HL-60/S4 treated with phorbol 12-myristate 13-acetate at 8.2 ng/mL for 4 days and 3 days (cell line): ENCODE measurements around the gene HMGCS1.
"Not testable (repeated sequence)": the region's sequence is repeated elsewhere in the genome, so short reads cannot be mapped to it uniquely, and the experiment has no call there.

Source experiments
- in situ Hi-C: fragments of 300-500 bp; cut with MboI; formaldehyde crosslinking; loops from 2 replicates; pipeline ENCODE4 v1.15.0; 2022; ENCODE audit warnings: low sequenced_read_pairs

HMGCS1 gene

GRCh38 chr5:43313035-43313853 lies at the start of gene HMGCS1:
HMGCS1 (minus strand) TSS chr5:43313412; CDS start chr5:43298965, 14,447 bp downstream.
- in situ Hi-C loops = no loop called here

GRCh38 chr5:43358726-43359125 lies 45.5 kb upstream of the HMGCS1 start:
- in situ Hi-C loops = no loop called here

- in situ Hi-C loops = no loop called here
Measured at GRCh38 chr5:43358301-43358700, 45.1 kb upstream of the HMGCS1 start.

DNA sequence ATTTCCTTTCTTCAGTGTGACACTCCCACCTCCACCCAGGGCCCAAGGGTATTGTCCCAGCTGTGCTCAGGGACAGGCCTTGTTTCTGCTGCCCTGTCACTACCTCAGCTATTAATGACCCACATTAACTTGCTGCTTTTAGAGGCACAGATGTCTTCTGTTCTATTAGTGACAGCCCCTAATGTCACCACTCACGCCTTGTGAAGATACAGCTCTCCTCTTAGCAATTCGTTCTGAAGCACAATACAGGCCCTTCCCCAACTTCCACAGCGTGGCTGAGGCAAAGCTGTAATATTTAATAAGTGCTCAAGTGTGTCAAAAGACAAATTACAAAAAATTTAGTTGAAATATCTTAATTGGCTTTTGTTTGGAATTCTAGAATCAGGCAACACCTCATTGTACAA lies 44.7 kb upstream of the HMGCS1 start:
- in situ Hi-C loops = no loop called here

DNA sequence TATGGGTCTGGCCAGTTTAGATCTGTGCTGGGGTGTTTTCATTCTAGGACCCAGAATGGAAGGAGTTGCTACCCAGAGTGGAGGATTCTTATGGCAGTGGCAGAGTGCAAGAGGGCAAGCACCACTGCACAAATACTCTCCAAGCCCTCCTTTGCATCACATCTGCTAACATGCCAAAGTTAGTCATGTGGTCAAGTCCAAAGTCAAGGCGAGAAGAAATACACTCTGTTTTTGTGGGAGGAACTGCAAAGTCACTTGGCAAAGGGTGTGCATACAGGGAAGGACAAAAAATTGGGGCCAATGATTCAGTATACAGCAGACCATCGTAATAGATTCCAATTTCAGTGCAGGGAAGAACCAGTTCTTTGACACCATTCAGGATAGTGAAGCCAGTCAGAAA lies 43.9 kb upstream of the HMGCS1 start:
- in situ Hi-C loops = no loop called here

DNA sequence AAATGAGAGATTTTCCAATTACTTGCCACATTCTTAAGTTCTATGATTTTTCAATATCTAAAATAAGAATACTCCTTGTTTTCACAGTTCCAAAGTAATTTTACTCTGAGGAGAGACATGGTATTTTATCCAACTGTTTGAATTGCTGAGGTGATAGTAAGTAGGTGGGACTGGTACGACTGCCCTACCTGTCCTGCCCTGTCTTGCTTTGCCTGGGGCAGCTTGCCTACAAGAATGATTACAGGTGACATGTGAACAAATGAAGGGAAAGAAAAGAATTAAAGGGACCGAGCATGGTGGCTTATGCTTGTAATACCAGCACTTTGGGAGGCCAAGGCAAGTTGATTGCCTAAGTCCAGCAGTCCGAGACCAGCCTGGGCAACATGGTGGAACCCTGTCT lies 41.6 kb upstream of the HMGCS1 start:
- in situ Hi-C loops = no loop called here

- in situ Hi-C loops = no loop called here
Measured at GRCh38 chr5:43353668-43354067, 40.5 kb upstream of the HMGCS1 start.

DNA sequence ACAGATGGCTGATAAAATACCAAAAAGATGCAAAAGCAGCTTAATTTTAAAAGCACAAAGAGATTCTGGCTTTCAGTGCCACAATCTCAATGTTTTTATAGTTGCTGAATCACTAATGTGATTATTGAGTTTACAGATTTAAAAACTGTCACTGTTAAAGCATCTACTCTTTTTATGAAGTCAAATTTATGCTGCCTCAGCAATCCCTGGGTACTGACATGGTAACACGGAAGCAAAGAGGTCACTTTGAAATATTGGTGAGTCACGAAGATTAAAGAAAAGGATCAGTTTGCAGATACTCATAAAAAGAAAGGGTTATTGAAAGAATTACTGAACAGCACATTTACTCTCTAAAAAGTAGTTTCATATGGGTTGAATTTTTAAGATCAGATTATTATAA lies 39.7 kb upstream of the HMGCS1 start:
- in situ Hi-C loops = no loop called here

- in situ Hi-C loops = no loop called here
Measured at GRCh38 chr5:43352131-43352530, 38.9 kb upstream of the HMGCS1 start.

- in situ Hi-C loops = no loop called here
Measured at GRCh38 chr5:43348861-43349363, 35.7 kb upstream of the HMGCS1 start.

GRCh38 chr5:43348207-43348606 lies 35.0 kb upstream of the HMGCS1 start:
- in situ Hi-C loops = no loop called here

- in situ Hi-C loops = no loop called here
Measured at GRCh38 chr5:43338862-43339261, 25.6 kb upstream of the HMGCS1 start.

DNA sequence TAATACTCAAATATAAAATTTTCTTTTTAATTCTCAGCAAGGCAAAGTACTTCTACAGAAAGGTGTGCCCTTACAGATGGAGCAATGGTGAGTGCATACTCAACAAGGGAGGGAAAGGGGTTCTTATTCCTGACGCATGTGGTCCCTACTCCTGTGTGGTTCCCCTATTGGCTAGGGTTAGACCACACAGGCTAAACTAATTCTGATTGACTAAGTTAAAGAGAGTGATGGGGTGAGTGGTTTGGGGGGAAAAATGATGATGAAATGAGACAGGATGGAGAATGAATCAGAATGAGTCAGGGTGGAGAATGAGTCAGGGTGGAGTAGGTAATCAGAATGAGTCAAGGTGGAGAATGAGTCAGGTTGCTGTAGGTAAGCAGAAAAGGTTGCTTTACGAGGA lies 22.9 kb upstream of the HMGCS1 start:
- in situ Hi-C loops = no loop called here

DNA sequence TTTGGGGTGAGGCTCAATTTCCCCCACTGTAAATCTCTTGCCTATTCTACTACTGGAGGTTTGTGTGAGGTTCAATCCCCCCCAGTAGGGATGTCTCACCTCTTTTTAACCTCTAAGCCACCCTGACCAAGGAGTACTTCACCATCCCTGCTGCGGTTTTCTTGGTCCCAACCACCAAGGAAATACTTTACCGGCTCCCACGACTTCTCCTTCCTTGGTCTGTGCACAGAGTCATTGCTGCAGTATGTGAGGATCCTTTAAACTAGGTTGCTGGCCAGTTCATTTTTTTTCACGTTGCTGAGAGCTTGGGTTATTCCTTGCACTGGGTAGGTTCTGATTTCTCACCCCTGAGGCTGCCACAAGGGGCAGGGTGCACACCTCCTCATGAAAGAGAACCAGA lies 22.5 kb upstream of the HMGCS1 start:
- in situ Hi-C loops = no loop called here

GRCh38 chr5:43332401-43332800 lies 19.2 kb upstream of the HMGCS1 start:
- in situ Hi-C loops = no loop called here

DNA sequence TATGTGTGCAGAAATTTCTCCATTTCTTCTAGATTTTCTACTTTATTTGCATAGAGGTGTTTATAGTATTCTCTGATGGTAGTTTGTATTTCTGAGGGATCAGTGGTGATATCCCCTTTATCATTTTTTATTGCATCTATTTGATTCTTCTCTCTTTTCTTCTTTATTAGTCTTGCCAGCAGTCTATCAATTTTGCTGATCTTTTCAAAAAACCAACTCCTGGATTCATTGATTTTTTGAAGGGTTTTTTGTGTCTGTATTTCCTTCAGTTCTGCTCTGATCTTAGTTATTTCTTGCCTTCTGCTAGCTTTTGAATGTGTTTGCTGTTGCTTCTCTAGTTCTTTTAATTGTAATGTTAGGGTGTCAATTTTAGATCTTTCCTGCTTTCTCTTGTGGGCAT lies 12.4 kb upstream of the HMGCS1 start:
- in situ Hi-C loops = not testable (repeated sequence)

- in situ Hi-C loops = not testable (repeated sequence)
Measured at GRCh38 chr5:43323488-43323887, 10.3 kb upstream of the HMGCS1 start.

- in situ Hi-C loops = no loop called here
Measured at GRCh38 chr5:43320846-43321245, 7.6 kb upstream of the HMGCS1 start.

- in situ Hi-C loops = no loop called here
Measured at GRCh38 chr5:43316421-43316820, 3.2 kb upstream of the HMGCS1 start.

GRCh38 chr5:43315682-43316081 lies 2.5 kb upstream of the HMGCS1 start:
- in situ Hi-C loops = no loop called here

DNA sequence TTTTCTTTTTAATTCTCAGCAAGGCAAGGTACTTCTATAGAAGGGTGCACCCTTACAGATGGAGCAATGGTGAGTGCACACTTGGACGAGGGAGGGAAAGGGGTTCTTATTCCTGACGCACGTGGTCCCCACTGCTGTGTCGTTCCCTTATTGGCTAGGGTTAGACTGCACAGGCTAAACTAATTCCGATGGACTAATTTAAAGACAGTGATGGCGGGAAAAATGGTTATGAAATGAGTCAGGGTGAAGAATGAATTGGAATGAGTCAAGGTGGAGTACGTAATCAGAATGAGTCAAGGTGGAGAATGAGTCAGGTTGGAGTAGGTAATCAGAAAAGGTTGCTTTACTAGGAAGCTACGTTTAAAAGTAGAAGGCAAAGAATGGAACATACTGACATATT lies 2.1 kb upstream of the HMGCS1 start:
- in situ Hi-C loops = no loop called here

- in situ Hi-C loops = no loop called here
Measured at GRCh38 chr5:43314724-43315123, 1.5 kb upstream of the HMGCS1 start.
